GM18868 (cell line): ENCODE data around the gene WFDC1.

Experiments
- ATAC-seq: cut with Tn5 transposase; IDR thresholded peaks from one replicate; pipeline ENCODE4 v1.9.1; 2021; ENCODE audit warnings: mild to moderate bottlenecking, moderate library complexity; ENCODE audit not compliant: unreplicated experiment

The WFDC1 gene

DNA sequence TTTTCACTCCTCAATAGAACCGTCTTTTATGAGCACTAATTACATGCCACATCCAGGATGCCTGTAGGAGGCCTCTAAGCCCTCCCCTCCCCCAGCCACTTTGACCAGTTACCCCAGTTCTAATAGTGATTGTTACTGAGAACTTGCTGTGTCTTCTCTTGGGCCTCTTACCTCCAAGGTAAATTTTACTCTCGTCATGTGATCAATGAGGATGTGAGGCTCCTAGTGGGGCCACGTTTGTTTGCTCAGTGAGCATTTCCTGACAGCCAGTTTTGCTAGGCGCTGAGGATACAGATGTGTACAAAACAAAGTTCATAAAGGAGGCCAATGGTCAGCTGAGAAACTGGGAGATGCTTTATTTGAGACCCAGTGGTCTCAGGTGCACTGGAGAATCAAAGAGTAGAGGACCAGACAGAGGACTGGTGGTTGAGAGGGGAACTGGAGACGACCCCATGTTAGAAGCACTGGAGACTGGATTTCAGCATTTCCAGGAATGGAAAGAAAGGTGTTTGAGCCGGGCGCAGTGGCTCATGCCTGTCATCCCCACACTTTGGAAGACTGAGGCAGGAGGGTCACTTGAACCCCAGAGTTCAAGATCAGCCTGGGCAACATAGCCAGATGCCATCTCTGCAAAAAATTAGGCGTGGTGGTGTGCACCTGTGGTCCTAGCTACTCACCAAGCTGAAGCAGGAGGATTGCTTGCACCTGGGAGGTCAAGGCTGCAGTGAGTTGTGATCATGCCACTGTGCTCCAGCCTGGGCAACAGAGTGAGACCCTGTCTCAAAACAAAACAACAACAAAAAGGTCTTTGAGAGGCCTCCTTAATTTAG lies 76.3 kb downstream of the WFDC1 start:
- no peak for ATAC-seq

DNA sequence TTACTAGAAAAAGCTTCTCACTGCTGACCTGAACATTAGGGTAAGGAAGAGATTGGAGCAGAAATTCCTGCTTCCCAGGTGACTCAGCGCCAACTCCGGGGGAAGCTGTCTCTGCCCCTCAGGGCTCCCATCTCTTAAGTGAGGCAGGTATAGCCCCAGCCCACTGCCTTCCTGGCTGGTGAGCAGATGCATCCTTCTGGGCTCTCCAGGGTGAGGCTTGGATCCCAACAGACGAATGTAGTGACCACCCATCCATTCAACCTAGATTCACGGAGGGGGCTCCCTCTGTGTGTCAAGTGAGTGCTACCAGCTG lies 76.8 kb downstream of the WFDC1 start:
- ATAC-seq = no peak

DNA sequence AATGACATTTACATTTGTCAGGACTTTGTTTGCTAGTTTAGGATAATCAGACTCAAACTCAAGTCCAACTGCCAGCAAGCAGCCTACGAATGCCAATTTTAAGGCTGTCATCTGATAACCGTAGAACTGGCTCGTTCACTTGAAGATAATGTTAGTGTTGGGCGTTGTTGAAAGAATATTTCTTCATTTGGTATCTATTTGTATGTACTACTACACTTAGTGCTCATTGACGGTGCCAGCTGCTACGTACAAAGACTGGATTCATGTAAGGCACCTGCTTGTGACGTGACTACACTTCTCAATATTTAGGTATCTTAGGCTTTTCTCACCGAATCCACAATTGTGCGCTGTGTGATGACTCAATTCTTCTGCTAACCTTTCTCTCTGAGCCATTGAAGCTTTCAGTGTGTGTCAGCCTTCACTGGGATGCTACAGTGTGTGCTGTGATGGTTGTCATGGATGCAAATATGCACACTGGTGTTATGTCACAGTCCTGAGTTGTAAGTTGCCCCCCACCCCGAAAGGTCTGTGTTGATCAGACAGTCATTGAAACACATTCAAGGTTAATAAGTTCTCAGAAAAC lies 79.3 kb downstream of the WFDC1 start:
- no peak for ATAC-seq

DNA sequence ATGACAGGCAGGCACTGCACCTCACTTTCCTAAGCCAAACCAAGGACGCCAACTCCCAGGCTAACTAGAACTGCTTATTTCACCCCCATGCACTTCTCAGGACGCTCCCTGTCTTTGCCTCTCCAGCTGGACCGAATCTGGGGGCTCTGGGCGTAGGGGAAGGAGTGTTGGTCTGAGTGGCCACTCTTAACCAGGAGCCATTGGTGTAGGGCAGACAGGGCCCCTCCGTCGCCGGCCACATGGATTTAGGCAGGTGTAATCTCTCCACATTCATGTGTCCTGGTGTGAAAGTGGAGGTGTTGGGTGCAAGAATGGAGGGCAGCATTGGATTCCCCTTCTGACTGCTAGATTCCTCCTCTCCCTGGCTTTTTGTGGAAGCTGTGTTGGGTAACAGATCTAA lies 83.4 kb downstream of the WFDC1 start:
- ATAC-seq = no peak

DNA sequence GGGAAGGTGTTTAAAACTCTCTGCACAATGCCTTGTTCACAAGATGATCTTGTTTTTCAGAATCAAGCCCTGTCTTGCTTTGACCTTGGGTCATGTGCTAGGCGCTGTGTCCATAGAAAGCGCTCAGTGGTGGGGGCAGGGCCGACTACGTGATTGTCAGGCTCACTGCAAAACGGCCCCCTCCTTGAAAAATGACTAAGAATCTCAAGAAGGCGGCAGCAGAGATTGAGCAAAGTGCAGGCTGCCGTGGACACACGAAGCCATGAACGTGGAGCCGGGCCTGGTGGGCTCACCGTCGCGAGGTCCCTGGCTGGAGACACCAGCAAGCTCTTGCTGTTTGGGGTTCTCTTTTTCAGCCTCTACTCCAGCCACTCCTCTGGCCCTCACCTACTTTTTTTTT lies 83.9 kb downstream of the WFDC1 start:
- no peak for ATAC-seq

DNA sequence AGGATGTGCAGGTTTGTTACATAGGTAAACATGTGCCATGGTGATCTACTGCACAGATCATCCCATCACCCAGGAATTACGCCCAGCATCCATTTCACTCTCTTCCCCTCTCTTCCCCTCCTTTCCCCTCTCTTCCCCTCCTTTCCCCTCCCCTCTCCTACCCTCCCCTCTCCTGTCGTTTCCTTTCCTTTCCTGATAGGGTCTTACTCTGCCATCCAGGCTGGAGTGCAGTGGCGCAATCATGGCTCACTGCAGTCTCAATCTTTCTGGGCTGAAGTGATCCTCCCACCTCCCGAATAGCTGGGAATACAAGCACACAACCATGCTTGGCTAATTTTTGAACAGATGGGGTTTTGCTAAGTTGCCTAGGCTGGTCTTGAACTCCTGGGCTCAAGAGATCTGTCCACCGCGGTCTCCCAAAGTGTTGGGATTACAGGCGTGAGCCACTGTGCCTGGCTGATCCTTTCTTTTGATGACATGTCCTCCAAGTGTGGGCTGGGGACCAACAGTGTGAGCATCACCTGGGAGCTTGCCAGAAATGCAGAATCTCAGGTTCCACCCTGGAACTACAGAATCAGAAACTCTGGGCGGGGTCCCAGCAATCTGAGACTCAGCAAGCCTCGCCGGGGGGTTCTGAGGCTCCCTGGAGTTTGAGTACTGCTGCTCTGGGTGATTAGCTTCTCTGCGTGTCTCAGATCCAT lies 84.5 kb downstream of the WFDC1 start:
- no peak for ATAC-seq
